ENCODE results near the gene PTPN20.
"Not testable (repeated sequence)": the region's sequence is repeated elsewhere in the genome, so short reads cannot be mapped to it uniquely, and the experiment has no call there.

GRCh38 chr10:46948687-46949518, 37.7 kb downstream of the PTPN20 start:
- TF ChIP-seq POLR2A, POLR2AphosphoS5 (IDR thresholded peaks at IDR 0.05; ENCODE audit: low read depth, low read length): not testable (repeated sequence)

Measured in GM12891 (cell line).